ENCODE data around the gene ELOVL5. TPM values are rescaled to one million over a fixed set of nuclear protein-coding genes. Genes with fewer than 3 reads are reported as not detected.

ELOVL5 gene
- total RNA-seq, 1 experiment from 2014 or later = 218 TPM

DNA sequence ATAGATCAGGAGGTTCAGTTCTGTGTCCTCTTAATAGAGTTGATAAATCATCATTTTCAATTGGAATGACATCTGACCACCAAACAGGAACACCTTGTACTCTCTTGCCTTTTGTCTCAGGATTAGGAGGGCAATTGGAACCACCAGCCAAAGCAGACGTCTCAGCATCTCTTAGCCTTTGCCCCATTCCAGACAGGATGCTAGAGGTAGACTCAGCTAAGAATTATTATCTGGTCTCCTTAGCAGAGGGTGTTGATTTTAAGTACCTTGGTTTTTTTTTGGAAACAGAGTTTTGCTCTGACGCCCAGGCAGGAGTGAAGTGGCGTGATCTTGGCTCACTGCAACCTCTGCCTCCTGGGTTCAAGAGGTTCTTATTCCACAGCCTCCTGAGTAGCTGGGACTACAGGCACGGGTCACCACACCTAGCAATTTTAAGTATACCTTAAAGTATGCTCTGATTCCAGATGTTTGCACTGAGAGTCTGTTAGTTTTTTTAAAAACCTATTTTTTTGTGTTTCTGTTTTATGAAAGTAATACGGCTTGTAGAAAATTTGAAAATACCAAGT lies 28.0 kb upstream of the ELOVL5 start:
- Histone ChIP-seq H3K36me3 (ENCODE audit: control insufficient read depth, insufficient read depth, low read length) (no peaks in the 10 kb centered on the region), H3K27ac (ENCODE audit: low read length) (no peak overlapping the region), H3K27me3 (ENCODE audit: control insufficient read depth, insufficient read depth, low read length) (no peaks in the 10 kb centered on the region), H3K4me3 (ENCODE audit: low read depth in 2 of 2, low read length in 2 of 2) (no peak overlapping the region), H3K9me3 (ENCODE audit: control insufficient read depth, insufficient read depth, low read depth, low read length) (no peaks in the 10 kb centered on the region), H3K4me1 (ENCODE audit: control insufficient read depth, insufficient read depth, low read length) (no peaks in the 10 kb centered on the region)
- no peak for DNase-seq (ENCODE audit: low read depth, low spot score)
- TF ChIP-seq TCF7L2 (IDR thresholded peaks at IDR 0.05; ENCODE audit: low read depth, low read length) (no peak), POLR2AphosphoS5 (IDR thresholded peaks at IDR 0.05; ENCODE audit: low read depth, low read length) (no peak), SIN3A (IDR thresholded peaks at IDR 0.05; ENCODE audit: borderline replicate concordance, insufficient read depth, low read depth, low read length) (no peak)
- TF ChIP-seq, protein P1, sequence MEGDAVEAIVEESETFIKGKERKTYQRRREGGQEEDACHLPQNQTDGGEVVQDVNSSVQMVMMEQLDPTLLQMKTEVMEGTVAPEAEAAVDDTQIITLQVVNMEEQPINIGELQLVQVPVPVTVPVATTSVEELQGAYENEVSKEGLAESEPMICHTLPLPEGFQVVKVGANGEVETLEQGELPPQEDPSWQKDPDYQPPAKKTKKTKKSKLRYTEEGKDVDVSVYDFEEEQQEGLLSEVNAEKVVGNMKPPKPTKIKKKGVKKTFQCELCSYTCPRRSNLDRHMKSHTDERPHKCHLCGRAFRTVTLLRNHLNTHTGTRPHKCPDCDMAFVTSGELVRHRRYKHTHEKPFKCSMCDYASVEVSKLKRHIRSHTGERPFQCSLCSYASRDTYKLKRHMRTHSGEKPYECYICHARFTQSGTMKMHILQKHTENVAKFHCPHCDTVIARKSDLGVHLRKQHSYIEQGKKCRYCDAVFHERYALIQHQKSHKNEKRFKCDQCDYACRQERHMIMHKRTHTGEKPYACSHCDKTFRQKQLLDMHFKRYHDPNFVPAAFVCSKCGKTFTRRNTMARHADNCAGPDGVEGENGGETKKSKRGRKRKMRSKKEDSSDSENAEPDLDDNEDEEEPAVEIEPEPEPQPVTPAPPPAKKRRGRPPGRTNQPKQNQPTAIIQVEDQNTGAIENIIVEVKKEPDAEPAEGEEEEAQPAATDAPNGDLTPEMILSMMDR (IDR thresholded peaks at IDR 0.05) = no peak
- TF ChIP-seq, protein P2, sequence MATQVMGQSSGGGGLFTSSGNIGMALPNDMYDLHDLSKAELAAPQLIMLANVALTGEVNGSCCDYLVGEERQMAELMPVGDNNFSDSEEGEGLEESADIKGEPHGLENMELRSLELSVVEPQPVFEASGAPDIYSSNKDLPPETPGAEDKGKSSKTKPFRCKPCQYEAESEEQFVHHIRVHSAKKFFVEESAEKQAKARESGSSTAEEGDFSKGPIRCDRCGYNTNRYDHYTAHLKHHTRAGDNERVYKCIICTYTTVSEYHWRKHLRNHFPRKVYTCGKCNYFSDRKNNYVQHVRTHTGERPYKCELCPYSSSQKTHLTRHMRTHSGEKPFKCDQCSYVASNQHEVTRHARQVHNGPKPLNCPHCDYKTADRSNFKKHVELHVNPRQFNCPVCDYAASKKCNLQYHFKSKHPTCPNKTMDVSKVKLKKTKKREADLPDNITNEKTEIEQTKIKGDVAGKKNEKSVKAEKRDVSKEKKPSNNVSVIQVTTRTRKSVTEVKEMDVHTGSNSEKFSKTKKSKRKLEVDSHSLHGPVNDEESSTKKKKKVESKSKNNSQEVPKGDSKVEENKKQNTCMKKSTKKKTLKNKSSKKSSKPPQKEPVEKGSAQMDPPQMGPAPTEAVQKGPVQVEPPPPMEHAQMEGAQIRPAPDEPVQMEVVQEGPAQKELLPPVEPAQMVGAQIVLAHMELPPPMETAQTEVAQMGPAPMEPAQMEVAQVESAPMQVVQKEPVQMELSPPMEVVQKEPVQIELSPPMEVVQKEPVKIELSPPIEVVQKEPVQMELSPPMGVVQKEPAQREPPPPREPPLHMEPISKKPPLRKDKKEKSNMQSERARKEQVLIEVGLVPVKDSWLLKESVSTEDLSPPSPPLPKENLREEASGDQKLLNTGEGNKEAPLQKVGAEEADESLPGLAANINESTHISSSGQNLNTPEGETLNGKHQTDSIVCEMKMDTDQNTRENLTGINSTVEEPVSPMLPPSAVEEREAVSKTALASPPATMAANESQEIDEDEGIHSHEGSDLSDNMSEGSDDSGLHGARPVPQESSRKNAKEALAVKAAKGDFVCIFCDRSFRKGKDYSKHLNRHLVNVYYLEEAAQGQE (IDR thresholded peaks at IDR 0.05; ENCODE audit: insufficient read depth in 1 of 2, low read depth in 2 of 2, low read length in 1 of 2) = no peak
- POLR2A ChIA-PET = interaction anchor here (0.6 kb wide), 1 partner anchor 34 kb away, joined by 3 read pairs; no protein-coding TSS in a partner anchor
- in situ Hi-C loops (cut with HindIII; ENCODE audit: low pct_unique_long_range_greater_than_20kb, low sequenced_read_pairs) (no loop called here), intact Hi-C loops (cut with micrococcal nuclease; ENCODE audit: unreplicated experiment) (no loop called here)
- ATAC-seq = no peak
- BruUV-seq (replicated peaks) = no TSS peak
- CTCF ChIA-PET = no interaction called here

DNA sequence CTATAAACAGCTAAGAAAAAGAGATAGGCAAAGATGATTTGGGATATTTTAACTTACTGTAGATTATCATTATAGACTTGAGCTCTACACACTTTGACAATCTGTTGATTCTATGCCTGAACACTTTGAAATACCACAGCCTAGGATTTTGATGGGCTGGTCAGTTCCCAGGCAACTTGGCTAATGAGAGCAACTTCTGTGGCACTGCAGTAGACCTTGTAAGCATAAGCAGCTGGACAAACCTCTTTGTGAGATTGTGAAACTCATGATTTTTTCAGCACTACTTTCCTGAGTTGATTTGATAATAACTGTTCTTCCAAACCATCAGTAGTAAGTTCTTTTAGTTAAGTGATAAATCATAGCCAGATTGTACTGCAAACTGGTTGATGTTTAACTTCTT lies 27.1 kb upstream of the ELOVL5 start:
- DNase-seq (ENCODE audit: low read depth, low spot score) = no peak
- H3K27me3 ChIP-seq (ENCODE audit: control insufficient read depth, insufficient read depth, low read length) = no peaks in the 10 kb centered on the region
- intact Hi-C loops (cut with micrococcal nuclease; ENCODE audit: unreplicated experiment) = no loop called here
- H3K9me3 ChIP-seq (ENCODE audit: control insufficient read depth, insufficient read depth, low read depth, low read length) = no peaks in the 10 kb centered on the region
- no peak for ATAC-seq
- H3K27ac ChIP-seq (ENCODE audit: low read length) = no peak overlapping the region
- no peak overlapping the region for H3K4me3 ChIP-seq (ENCODE audit: low read depth in 2 of 2, low read length in 2 of 2)
- POLR2A ChIA-PET = no interaction called here
- in situ Hi-C loops (cut with HindIII; ENCODE audit: low pct_unique_long_range_greater_than_20kb, low sequenced_read_pairs) = no loop called here
- TF ChIP-seq, protein P1 (IDR thresholded peaks at IDR 0.05) = no peak
- no peak for TF ChIP-seq TCF7L2 (IDR thresholded peaks at IDR 0.05; ENCODE audit: low read depth, low read length)
- TF ChIP-seq, protein P2 (IDR thresholded peaks at IDR 0.05; ENCODE audit: insufficient read depth in 1 of 2, low read depth in 2 of 2, low read length in 1 of 2) = no peak
- no peak for TF ChIP-seq POLR2AphosphoS5 (IDR thresholded peaks at IDR 0.05; ENCODE audit: low read depth, low read length)
- no peaks in the 10 kb centered on the region for H3K36me3 ChIP-seq (ENCODE audit: control insufficient read depth, insufficient read depth, low read length)
- H3K4me1 ChIP-seq (ENCODE audit: control insufficient read depth, insufficient read depth, low read length) = no peaks in the 10 kb centered on the region
- BruUV-seq (replicated peaks) = no TSS peak
- CTCF ChIA-PET = interaction anchor here (0.6 kb wide), 1 partner anchor 49 kb away, joined by 5 read pairs; no protein-coding TSS in a partner anchor
